ENCODE measurements around the gene HOXB5.

HOXB5 gene

GRCh38 chr17:48633266-48633677 lies 39.7 kb upstream of the HOXB5 start:
- Histone ChIP-seq H3K79me2 (ENCODE audit: low read length) (no peaks in the 10 kb centered on the region), H3K27me3 (ENCODE audit: low read depth, low read length) (peaks cover 31% of the 10 kb centered on the region), H3K9me3 (ENCODE audit: insufficient read depth, low read length) (no peaks in the 10 kb centered on the region)

GRCh38 chr17:48632579-48633265 lies 39.1 kb upstream of the HOXB5 start:
- Histone ChIP-seq H4K20me1 (ENCODE audit: insufficient read depth, low read length) (no peaks in the 10 kb centered on the region), H3K79me2 (ENCODE audit: low read length) (no peaks in the 10 kb centered on the region), H3K27me3 (ENCODE audit: low read depth, low read length) (peaks cover 29% of the 10 kb centered on the region), H2AFZ (ENCODE audit: low read depth, low read length) (peak overlapping the region; percentile 34; the same call in 1 of the 2 replicates), H3K4me1 (ENCODE audit: low read length) (peaks cover 41% of the 10 kb centered on the region), H3K4me2 (ENCODE audit: low read length) (peak overlapping the region; percentile 42), H3K9me3 (ENCODE audit: insufficient read depth, low read length) (no peaks in the 10 kb centered on the region), H3K27ac (ENCODE audit: low read length) (no peak overlapping the region), H3K4me3 (ENCODE audit: low read length) (no peak overlapping the region), H3K9ac (ENCODE audit: low read length) (no peak overlapping the region), H3K36me3 (replicated peaks; ENCODE audit: low read depth, low read length) (no peaks in the 10 kb centered on the region)
- TF ChIP-seq CTCF (IDR thresholded peaks at IDR 0.05; ENCODE audit: low read depth, low read length) (no peak), EZH2phosphoT487 (IDR thresholded peaks at IDR 0.05; ENCODE audit: low read depth) (no peak)

More at GRCh38 chr17:48633266-48633677, 39.7 kb upstream of the HOXB5 start:
- H4K20me1 ChIP-seq (ENCODE audit: insufficient read depth, low read length) = no peaks in the 10 kb centered on the region
- no peak overlapping the region for H2AFZ ChIP-seq (ENCODE audit: low read depth, low read length)
- H3K4me3 ChIP-seq (ENCODE audit: low read length) = no peak overlapping the region
- H3K27ac ChIP-seq (ENCODE audit: low read length) = no peak overlapping the region
- no peaks in the 10 kb centered on the region for H3K36me3 ChIP-seq (replicated peaks; ENCODE audit: low read depth, low read length)
- H3K4me2 ChIP-seq (ENCODE audit: low read length) = no peak overlapping the region
- no peak for TF ChIP-seq EZH2phosphoT487 (IDR thresholded peaks at IDR 0.05; ENCODE audit: low read depth)
- no peak for TF ChIP-seq CTCF (IDR thresholded peaks at IDR 0.05; ENCODE audit: low read depth, low read length)
- peaks cover 41% of the 10 kb centered on the region for H3K4me1 ChIP-seq (ENCODE audit: low read length)
- no peak overlapping the region for H3K9ac ChIP-seq (ENCODE audit: low read length)

- peaks cover 43% of the 10 kb centered on the region for H3K4me1 ChIP-seq (ENCODE audit: low read length)
- peak overlapping the region; percentile 34; the same call in 1 of the 2 replicates for H2AFZ ChIP-seq (ENCODE audit: low read depth, low read length)
- peaks cover 27% of the 10 kb centered on the region for H3K27me3 ChIP-seq (ENCODE audit: low read depth, low read length)
- no peaks in the 10 kb centered on the region for H3K9me3 ChIP-seq (ENCODE audit: insufficient read depth, low read length)
- TF ChIP-seq EZH2phosphoT487 (IDR thresholded peaks at IDR 0.05; ENCODE audit: low read depth) (no peak), CTCF (IDR thresholded peaks at IDR 0.05; ENCODE audit: low read depth, low read length) (no peak)
- no peak overlapping the region for H3K9ac ChIP-seq (ENCODE audit: low read length)
- H3K27ac ChIP-seq (ENCODE audit: low read length) = no peak overlapping the region
- no peaks in the 10 kb centered on the region for H3K36me3 ChIP-seq (replicated peaks; ENCODE audit: low read depth, low read length)
- H4K20me1 ChIP-seq (ENCODE audit: insufficient read depth, low read length) = no peaks in the 10 kb centered on the region
- no peaks in the 10 kb centered on the region for H3K79me2 ChIP-seq (ENCODE audit: low read length)
- no peak overlapping the region for H3K4me3 ChIP-seq (ENCODE audit: low read length)
- peak overlapping the region; percentile 42 for H3K4me2 ChIP-seq (ENCODE audit: low read length)
These were observed 38.4 kb upstream of the HOXB5 start for GRCh38 chr17:48631693-48632578.
